Stimulated activated CD8-positive, alpha-beta memory T cell treated with anti-CD3 and anti-CD28 coated beads, Interleukin-4, amount 100 ng/mL, for 48 hours (primary cell): Measurements from ENCODE around the gene BTBD7.

Experiments
- DNase-seq: peaks from one replicate; pipeline ENCODE4 v3.0.0-alpha.2; 2020

BTBD7 gene

DNA sequence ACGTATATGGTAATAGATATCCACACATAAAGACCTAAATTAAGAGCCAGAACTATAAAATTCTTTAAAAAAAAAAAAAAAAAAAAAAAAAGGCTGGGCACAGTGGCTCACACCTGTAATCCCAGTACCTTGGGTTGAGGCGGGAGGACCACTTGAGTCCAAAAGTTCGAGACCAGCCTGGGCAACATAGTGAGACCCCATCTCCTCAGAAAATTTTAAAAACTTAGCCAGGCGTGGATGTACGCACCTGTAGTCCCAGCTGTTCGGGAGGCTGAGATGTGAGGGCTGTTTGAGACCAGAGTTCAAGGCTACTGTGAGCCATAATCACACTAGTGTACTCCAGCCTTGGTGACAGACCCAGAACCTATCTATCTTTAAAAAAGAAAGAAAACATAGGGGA, 4.3 kb downstream of the BTBD7 start:
- no peak for DNase-seq

DNA sequence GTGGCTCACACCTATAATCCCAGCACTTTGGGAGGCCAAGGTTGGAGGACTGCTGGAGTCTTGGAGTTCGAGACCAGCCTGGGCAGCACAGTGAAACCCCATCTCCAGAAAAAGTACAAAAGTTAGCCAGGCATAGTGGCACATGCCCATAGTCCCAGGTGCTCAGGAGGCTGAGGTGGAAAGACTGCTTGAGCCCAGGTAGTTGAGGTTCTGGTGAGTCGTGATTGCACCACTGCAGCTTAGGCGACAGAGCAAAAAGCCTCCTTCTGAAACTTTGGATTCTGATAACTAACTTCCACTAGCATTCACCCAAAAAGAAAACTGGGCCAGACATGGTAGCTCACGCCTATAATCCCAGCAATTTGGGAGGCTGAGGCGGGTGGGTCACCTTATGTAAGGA, 6.6 kb downstream of the BTBD7 start:
- DNase-seq = no peak

DNA sequence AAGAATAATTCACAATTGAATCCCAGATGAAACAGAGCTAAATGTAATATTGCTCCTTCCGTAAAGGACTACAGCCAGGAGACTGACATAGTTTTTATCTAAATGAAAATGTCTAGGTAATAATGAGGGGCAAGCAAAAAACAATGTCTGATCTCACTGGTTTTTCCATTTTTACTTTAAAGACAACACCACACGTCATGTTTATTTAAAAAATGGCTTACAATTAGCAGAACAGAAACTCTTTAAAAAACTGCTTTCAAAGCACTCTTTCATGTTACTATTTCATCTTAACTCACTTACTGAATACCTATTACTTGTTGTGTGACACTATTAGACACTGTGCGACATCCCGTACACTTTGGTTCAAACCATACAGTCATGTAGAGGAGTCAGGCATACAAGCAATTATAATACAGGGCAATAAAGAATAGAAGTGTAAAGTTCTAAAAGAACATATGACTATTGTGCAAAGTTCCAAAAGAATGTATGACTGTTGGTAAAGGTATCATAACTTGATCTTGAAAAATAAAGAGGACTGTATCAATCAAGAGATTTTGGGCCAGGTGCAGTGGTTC, 9.1 kb downstream of the BTBD7 start:
- no peak for DNase-seq

DNA sequence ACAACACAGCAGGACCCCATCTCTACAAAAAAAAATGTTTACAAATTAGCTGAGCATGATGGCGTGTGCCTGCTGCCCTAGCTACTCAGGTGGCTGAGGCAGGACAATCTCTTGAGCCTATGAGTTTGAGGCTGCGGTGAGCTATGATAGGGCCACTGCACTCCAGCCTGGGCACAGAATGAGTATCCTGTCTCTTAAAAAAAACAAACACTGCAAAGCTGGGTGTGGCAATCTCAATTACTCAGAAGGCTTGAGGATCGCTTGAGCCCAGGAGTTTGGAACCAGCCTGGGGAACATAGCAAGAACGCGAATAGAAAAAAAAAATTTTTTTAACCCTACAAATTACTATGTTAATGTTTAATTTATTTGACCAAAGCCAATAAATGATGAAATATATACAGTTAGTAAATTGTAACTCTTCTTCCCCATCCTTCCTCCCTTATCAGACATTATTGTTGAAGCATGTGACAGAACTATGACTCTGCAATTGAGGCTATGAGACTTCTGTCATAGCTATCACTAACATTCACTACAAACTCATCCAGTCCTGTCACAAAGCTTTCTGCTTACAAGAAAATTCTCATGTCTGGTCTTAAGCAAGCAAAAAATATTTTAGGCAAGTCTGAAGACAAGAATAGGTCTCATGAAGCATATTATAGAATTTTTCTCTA, 9.8 kb downstream of the BTBD7 start:
- DNase-seq = no peak

DNA sequence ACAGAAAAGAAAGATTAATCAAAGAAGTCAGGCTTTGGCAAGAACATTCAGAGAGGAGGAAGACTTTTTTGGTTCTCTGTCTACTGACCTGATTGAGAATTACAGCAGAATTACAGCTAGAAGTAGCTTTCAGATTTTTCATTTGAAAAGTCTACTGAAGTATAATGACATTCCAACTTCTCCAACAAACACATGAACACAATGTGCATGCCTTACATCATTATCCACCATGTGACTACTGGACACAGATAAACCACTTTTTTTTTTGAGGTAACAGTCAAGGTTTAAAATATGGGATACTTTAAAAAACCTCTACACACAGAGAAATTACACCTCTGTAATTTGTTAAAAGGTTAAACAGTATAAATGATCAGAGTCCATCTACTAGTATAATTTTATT, 12.3 kb downstream of the BTBD7 start:
- DNase-seq = no peak

DNA sequence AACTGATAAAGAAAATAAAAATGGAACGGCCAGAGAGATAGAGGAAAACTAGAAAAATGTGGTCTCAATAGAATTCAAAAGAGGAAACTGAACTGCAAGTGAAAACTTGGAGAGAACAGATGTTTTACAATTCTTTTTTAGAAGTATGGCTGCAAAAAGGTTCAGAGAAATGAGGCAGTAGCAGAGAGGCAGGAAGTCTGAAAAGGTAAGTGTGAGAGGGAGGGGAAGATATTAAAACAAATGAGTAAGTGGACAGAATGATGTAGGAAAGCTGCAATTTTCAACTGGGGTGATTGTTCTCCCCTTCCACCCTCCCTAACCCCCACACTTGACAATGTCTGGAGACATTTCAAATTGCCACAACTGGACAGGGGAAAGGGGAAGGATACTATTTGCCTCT, 12.9 kb downstream of the BTBD7 start:
- DNase-seq = no peak

DNA sequence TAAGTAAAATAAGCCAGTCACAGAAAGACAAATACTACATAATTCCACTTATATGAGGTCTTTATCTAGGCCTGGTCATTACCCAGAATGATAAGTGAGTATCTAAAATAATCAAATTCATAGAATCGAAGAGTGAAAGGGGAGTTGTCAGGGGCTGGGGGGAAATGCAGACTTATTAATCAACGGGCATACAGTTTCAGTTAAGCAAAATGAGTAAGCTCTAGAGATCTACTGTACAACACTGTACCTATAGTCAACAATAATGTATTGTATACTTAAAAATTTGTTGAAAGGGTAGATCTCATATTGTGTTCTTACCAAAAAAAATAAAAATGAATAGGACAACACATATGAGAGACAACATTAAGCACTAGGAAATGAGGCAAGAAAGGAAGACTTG, 13.3 kb downstream of the BTBD7 start:
- DNase-seq = no peak

DNA sequence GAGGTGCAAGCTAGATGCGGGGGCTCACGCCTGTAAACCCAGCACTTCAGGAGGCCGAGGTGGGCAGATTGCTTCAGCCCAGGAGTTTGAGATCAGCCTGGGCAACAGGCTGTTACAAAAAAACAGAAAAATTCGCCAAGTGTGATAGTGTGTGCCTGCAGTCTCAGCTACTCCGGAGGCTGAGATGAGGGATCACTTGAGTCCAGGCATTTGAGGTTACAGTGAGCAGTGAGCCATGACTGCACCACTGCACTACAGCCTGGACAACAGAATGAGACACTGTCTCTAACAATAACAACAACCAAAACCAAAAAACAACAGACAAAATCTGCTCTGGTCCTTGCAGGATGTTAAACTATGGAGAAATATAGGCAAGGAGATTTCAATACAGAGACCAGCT, 13.9 kb downstream of the BTBD7 start:
- no peak for DNase-seq

DNA sequence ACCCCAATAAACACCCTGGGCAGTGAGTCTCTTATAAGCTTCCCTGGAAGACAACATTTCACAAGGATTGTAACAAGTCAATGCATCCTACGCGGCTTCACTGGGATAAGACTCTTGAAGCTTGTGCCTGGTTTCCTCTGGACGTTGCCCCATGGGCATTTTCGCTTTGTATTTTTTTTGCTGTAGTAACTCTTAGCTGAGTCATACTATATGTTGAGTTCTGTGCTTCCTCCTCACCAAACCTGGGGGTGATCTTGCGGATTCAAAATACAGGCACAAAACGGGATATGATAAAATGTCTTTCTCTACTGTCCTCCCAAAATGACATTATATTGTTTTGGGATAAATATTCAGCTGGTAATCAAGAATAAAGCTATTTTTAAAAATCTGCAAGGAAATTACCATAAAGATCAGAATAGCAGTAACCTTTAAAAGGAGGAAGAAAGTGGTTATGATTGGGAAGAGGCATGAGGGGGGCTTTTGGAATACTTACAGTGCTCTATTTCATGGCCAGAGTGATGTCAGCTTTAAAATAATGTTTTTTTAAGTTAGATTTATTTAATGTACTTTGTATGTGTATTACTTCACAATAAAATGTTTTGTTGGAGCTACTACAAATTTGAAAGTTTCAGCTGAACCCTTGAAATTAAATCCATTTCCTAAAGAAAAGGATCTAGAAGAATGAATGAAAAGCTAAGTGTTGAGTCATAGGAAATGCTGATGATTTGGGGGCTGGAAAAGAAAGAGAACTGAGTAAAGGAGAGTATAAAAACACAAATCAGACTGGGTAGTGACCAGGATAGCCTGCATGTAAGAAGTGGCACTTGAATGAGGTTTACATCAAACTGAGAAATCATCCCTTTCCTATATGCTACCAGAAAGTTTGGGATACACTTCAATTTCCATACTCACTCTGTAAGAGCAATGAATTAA, 14.7 kb downstream of the BTBD7 start:
- DNase-seq = no peak

DNA sequence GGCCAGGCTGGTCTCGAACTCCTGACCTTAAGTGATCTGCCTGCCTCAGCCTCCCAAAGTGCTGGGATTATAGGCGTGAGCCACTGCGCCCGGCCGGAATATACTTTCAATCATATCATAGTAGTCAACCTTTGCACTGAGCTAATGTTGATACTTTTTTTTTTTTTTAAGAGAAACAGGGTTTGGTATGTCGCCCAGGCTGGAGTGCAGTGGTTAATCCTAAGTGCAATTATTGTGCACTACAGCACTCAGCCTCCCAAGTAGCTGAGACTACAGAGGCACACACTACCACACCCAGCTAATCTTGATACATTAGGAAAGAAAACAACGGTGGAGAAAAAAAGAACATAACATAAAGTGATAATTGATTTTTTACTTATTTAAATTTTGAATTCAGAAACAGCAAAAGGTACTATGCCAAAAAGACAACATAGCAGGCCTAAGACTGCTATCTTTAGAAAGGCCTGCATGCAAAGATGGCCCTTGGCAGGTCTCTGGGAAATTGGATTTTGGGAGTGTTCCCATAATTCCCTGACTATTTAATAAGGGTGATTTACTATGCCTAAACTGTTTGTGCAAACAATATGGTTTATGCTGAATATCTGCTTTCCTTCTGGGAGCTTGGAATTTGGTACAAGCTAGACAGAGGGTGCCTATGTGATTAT, 15.5 kb downstream of the BTBD7 start:
- no peak for DNase-seq

DNA sequence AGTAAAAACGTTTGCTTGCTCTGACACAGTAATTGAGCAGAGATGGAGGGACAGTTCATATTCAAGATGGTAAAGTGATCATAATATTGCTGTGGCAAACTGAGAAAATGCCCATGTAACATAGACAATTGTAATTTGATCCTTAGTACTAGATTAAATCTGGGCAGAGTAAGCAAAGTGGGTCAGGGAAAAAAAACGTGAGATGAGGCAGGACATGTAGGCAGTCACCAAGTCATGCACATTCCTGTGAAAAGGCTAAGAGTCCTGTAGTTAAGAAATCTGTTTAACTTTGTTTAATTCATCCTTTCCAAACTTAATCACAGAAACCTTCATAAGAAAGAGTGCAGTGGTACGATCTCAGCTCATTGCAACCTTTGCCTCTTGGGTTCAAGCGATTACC, 16.1 kb downstream of the BTBD7 start:
- DNase-seq = no peak

DNA sequence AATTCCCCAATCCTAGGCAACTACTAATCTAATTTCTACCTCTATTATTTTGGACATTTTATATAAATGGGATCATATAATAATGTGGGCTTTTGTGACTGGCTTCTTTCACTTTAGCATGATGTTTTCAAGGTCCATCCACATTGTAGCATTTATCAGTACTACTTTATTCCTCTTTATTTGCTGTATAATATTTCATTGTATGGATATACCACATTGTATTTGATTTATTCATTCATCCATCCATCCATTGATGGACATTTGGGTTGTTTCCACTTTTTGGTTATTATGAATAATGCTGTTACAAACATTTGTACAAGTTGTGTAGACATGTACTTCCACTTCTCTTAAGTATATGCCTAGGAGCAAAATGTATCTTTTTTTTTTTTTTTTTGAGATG, 17.3 kb downstream of the BTBD7 start:
- no peak for DNase-seq

DNA sequence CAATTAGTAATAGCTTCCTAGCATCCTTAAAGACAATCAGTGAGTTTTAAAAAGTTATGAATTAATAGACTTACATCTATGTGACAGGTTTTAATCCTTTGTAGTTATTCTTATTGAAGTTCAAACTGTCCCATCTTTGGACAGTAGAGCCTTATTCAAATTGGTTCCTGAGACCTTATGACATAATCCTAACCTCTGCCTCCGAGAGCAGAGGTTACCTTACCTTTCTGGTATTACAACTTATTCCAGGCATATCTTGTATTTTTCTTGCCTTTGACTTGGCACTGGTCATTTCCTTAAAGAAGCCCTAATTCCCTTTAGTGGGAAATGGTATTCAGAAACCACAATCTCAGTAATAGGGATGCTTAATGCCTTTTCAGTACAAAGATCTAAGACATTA, 21.8 kb downstream of the BTBD7 start:
- no peak for DNase-seq

DNA sequence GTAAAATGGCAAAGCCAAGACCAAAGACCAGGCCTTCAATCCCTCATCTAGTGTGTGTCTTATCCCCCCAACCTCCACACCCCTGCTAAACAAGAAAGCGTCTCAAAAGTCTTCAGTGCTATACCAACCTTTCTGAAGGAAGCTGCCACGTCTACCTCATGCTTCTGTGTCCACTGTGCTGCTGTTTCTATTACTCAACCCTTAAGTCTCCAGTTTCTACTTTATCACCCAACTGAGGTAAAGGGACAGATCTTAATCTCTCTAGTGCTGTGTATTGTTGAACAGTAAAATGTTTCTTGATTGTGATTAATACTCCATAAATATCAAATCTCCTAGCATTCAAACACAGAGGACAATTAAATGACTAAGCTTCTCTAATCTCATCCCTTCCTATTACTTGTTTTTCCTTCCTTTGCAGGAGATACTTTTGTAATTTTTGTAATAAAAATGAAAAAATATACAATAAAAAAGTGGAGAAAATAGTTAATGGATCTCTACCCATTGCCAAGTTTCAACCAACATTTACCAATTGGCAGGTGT, 23.3 kb downstream of the BTBD7 start:
- no peak for DNase-seq

DNA sequence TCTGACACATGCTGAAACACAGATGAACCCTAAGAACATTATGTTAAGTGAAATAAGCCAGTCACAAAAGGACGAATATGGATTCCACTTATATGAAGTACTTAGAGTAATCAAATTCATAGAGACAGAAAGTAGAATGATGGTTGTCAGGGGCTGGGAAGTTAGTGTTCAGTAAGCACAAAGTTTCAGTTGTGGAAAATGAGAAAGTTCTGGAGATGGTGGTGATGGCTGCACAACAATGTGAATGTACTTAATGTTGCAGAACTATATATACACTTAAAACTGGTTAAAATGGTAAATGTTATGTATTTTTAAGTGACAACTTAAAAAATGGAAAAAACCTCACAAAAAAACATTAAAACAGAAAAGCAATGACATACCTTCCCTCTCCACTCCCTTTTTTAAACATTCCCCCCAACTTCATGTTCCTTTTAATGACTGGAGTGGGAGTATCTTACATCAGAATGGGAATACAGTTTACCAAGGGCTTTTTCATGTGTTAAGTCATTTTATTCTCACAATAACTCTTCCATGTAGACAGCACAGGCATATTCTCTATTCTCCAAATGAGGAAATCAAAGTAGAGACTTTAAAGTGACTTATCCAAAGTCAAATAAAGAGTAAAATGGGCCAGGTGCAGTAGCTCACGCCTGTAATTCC, 24.0 kb downstream of the BTBD7 start:
- no peak for DNase-seq

DNA sequence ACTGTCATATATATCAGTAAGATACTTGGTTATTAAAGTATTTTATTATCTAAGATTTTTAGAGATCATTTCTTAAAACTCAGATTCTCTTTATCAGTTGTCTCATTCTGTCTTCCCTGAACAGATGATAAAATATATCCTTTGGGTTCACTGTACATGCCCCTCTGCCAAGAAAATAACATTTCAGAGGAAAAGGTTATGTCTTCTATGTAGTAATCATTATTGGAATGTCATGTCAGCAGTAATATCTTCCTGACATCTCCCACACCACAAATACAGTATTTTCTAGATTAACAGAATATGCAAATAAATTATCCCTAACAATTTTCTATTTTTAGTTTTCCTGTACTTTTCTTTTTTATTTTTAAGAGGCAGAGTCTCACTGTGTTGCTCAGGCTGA, 26.0 kb downstream of the BTBD7 start:
- no peak for DNase-seq

DNA sequence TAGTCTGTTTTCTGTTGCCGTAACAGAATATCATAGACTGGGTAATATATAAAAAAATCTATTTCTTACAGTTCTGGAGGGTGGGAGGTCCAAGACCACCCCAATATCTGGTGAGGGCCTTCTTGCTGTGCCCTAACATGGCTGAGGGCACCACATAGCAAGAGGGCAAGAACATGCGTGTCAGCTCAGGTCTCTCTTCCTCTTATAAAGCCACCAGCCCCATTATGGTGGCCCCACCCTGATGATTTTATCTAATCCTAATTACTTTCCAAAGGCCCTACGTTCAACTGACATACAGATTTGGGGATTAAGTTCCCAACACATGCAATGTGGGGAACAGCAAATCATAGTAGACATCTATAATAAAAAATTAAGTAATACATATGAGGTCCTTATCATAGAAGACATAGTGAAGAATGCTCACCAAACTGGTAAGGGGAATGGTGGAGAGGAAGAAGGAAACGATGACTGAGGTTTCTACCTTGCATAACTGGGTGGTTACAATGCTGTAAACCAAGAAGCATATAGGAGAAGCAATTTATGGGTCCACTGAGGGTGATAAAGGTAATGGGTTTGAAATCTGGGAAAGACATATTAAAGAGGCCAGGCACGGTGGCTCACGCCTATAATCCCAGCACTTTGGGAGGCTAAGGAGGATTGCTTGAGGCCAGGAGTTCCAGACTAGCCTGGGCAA, 27.0 kb downstream of the BTBD7 start:
- DNase-seq = no peak

DNA sequence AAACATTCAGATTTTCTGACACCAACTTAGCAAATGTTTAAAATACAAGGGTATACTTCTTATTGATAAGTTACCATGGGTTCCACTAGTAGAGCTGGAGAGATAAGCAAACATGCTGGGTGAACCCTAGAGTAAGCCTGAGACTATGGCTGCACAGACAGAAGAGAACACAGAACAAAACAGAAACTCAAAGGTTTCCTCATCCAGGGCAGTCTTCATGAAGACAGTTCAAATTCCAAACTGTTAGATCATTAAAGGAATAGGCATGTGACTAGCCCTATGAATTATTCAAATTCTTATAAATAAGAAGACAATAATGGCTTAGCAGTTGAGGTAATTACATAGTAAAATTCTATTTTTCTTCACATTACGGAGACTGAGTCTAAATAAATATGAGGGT, 28.1 kb downstream of the BTBD7 start:
- no peak for DNase-seq

DNA sequence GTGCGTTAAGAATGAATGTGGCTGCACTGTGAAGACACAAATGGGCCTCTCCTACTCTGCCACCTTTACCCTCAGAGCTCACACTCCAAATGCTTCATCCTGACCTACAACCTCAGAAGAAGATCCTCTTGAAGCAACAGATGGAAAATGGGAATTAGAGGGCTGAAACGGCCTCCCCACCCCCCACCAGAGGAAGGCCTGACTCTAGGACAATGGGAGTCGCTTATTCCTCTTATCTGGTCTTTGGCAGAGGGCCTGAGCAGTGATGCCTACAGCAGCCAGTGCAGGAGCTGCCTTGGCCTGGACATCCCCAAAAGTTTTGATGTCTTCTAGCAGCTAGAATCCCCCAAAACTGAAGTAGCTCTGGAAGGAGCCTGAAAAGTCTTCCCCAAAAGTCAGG, 29.2 kb downstream of the BTBD7 start:
- DNase-seq = no peak

DNA sequence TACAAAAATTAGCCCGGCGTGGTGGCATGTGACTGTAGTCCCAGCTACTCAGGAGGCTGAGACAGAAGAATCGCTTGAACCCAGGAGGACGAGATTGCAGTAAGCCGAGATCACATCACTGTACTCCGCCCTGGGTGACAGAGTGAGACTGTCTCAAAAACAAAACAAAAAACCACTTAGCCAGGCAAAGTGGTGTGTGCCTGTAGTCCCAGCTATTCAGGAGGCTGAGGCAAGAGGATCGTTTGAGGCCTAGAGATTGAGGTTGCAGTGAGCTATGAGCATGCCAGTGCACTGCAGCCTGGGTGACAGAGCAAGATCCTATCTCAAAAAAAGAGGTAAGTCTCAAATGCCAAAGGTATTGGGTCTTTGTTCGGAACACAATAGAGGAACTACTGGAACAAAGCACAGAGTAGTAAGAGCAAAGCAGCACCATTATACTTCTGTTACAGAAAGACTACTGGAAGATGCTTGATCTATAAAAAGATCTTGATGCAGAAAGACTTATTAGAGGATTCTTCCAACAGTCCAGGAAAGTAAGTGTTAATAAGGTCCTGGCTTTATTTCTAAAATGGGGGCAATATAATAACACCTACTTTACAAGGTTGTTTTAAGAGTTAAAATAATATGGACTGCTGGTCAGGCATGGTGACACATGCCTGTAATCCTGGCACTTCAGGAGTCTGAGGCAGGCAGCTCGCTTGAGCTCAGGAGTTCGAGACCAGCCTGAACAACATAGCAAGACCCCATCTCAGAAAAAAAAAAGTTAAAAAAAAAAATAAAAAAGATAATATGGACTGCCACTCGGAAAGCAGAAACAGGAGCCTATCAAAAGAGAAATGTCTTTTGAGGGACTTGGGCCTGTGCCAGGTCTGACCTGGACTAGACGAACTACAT, 29.9 kb downstream of the BTBD7 start:
- DNase-seq = no peak

DNA sequence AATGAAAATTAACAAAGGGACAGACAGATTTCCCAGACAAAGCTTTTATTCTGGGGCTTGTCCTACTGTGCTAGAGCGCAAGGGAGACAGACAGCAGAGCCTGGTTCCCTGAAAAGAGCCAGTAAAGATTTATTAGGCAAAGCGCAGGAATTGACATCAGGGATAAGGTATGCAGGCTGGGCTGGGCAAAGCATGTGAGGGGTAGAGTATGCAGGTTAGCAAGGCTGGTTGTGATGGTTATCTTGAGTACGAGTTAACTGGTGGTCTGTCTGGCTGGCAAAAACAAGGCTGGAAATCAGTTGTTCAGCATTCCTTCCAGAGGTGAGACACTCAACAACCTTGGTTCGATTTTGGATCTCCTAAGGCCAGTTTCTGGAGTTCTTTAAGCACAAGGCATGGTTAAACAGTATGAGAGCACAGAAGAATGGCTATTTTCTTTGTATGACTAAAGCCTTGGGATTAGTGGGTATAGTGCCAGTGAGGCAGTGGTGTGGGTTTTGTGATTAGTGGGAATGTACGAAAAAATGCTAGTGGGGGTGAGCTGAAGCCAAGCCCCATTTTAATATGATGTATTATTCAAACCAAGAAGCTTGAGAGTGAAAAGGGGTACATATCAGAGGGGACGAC, 30.9 kb downstream of the BTBD7 start:
- no peak for DNase-seq
